Liver (tissue), 9 donors: ENCODE measurements around the gene KSR2. TPM values are rescaled to one million over a fixed set of nuclear protein-coding genes. Genes with fewer than 3 reads are reported as not detected.

Source experiments
- DNase-seq: peaks from one replicate; pipeline ENCODE4 v3.0.0-alpha.2; 2017; ENCODE audit warnings: low spot score
- H3K27ac ChIP-seq, 2 donors: one replicate each; pipeline ENCODE4 v1.7.0; 2013; ENCODE audit warnings: inconsistent platforms in 2 of 2, low read length in 2 of 2, control low read depth in 1 of 2, low read depth in 1 of 2, mild to moderate bottlenecking in 1 of 2
- H3K27me3 ChIP-seq, 4 donors: one replicate each; pipeline versions ENCODE4 v1.6.1 to v1.7.0; 2013; ENCODE audit warnings: low read length in 3 of 4, inconsistent platforms in 1 of 4, mild to moderate bottlenecking in 1 of 4, moderate library complexity in 1 of 4; ENCODE audit not compliant: control insufficient read depth in 4 of 4, insufficient read depth in 4 of 4
- H3K36me3 ChIP-seq, 4 donors: one replicate each; pipeline versions ENCODE4 v1.6.1 to v1.7.0; 2013; ENCODE audit warnings: low read length in 3 of 4, mild to moderate bottlenecking in 3 of 4, low read depth in 1 of 4, moderate library complexity in 1 of 4; ENCODE audit not compliant: control insufficient read depth in 4 of 4, insufficient read depth in 3 of 4
- H3K4me1 ChIP-seq, 4 donors: one replicate each; pipeline versions ENCODE4 v1.6.1 to v1.7.0; 2013; ENCODE audit warnings: low read length in 3 of 4, mild to moderate bottlenecking in 3 of 4, moderate library complexity in 1 of 4; ENCODE audit not compliant: control insufficient read depth in 4 of 4, insufficient read depth in 4 of 4
- H3K4me3 ChIP-seq, 3 donors: one replicate each; pipeline versions ENCODE4 v1.6.1 to v1.7.0; 2013; ENCODE audit warnings: low read length in 3 of 3, control low read depth in 1 of 3, low read depth in 1 of 3, mild to moderate bottlenecking in 1 of 3
- H3K9ac ChIP-seq, 2 donors: one replicate each; pipeline ENCODE4 v1.7.0; 2013; ENCODE audit warnings: low read length in 2 of 2, mild to moderate bottlenecking in 2 of 2, moderate library complexity in 2 of 2, control low read depth in 1 of 2, low read depth in 1 of 2
- H3K9me3 ChIP-seq, 4 donors: one replicate each; pipeline versions ENCODE4 v1.6.1 to v1.7.0; 2013; ENCODE audit warnings: low read length in 3 of 4; ENCODE audit not compliant: control insufficient read depth in 4 of 4
- ATF3 ChIP-seq: IDR thresholded peaks from 2 replicates; pipeline ENCODE4 v1.6.1; 2016; ENCODE audit warnings: antibody characterized with exemption
- EGR1 ChIP-seq, 2 donors: IDR thresholded peaks; 2 replicates each; pipeline ENCODE4 v1.6.1; 2016 to 2018; ENCODE audit warnings: antibody characterized with exemption in 2 of 2, low read depth in 2 of 2
- FOXA2 ChIP-seq: IDR thresholded peaks from 2 replicates; pipeline ENCODE4 v1.6.1; 2016; ENCODE audit warnings: antibody characterized with exemption
- GABPA ChIP-seq, 2 donors: IDR thresholded peaks in 1 of 2; conservative IDR thresholded peaks in 1 of 2; 2 replicates each; pipeline ENCODE4 v1.6.1; 2016; ENCODE audit warnings: antibody characterized with exemption in 2 of 2, mild to moderate bottlenecking in 1 of 2, moderate library complexity in 1 of 2
- HNF4A ChIP-seq, 2 donors: conservative IDR thresholded peaks; 2 replicates each; pipeline ENCODE4 v1.6.1; 2016; ENCODE audit warnings: antibody characterized with exemption in 2 of 2, mild to moderate bottlenecking in 2 of 2
- HNF4G ChIP-seq: IDR thresholded peaks from 2 replicates; pipeline ENCODE4 v1.6.1; 2016; ENCODE audit warnings: antibody characterized with exemption
- JUND ChIP-seq, 2 donors: IDR thresholded peaks; 2 replicates each; pipeline ENCODE4 v1.6.1; 2016; ENCODE audit warnings: antibody characterized with exemption in 2 of 2
- NR2F2 ChIP-seq: IDR thresholded peaks from 2 replicates; pipeline ENCODE4 v1.6.1; 2016; ENCODE audit warnings: antibody characterized with exemption
- RAD21 ChIP-seq, 2 donors: IDR thresholded peaks; 2 replicates each; pipeline ENCODE4 v1.6.1; 2016; ENCODE audit warnings: antibody characterized with exemption in 2 of 2, mild to moderate bottlenecking in 2 of 2
- SP1 ChIP-seq: IDR thresholded peaks from 2 replicates; pipeline ENCODE4 v1.6.1; 2018; ENCODE audit warnings: antibody characterized with exemption, mild to moderate bottlenecking
- TAF1 ChIP-seq: conservative IDR thresholded peaks from 2 replicates; pipeline ENCODE4 v1.6.1; 2016; ENCODE audit warnings: antibody characterized with exemption, mild to moderate bottlenecking
- YY1 ChIP-seq: IDR thresholded peaks from 2 replicates; pipeline ENCODE4 v1.6.1; 2016; ENCODE audit warnings: antibody characterized with exemption, mild to moderate bottlenecking
- ZBTB33 ChIP-seq: IDR thresholded peaks from 2 replicates; pipeline ENCODE4 v1.6.1; 2016; ENCODE audit warnings: antibody characterized with exemption
- WGBS: extraction: QIAGEN DNeasy Blood & Tissue Kit; methylation state at CpG from one replicate; pipeline ENCODE4 v1.1.7; 2013; 5-methylcytosine and 5-hydroxymethylcytosine counted together
- polyA plus RNA-seq, 2 donors: library from polyadenylated mRNA; stranded (reverse) in 1 of 2; unstranded in 1 of 2; fragments of 200-250 nt in 1 of 2; fragments of >200 nt in 1 of 2; fragmentation: Nextera tagmentation in 1 of 2; extraction: Ambion mirVana in 1 of 2; gene quantifications; one replicate each; pipeline versions ENCODE4 v1.2.1 to v1.2.3, GENCODE V29; 2013 to 2015
- total RNA-seq, 2 donors: library from RNA; depleted of rRNA; stranded (reverse); fragments of >200 nt; gene quantifications; one replicate each; pipeline ENCODE4 v1.2.3, GENCODE V29; 2014
- TF ChIP-seq, protein P1 (sequence below): IDR thresholded peaks from 2 replicates; pipeline ENCODE4 v1.6.1; 2016; ENCODE audit warnings: antibody characterized with exemption
- TF ChIP-seq, protein P2 (sequence below): fragments of 150-350 bp; IDR thresholded peaks from 2 replicates; pipeline ENCODE4 v1.5.1; 2017; ENCODE audit warnings: improper control_type of control experiment, low read depth, low read length; ENCODE audit not compliant: missing input control
- TF ChIP-seq, protein P3 (sequence below): IDR thresholded peaks from 2 replicates; pipeline ENCODE4 v1.6.1; 2016; ENCODE audit warnings: antibody characterized with exemption, mild to moderate bottlenecking
- donor health status: healthy.
- donor health status: healthy.
- donor health status: healthy.
- donor health status: healthy.
- donor health status: healthy.

The KSR2 gene
- total and polyA plus RNA-seq, 4 donors = under 0.01 to 0.02 (median under 0.01) TPM; not detected in 1

DNA sequence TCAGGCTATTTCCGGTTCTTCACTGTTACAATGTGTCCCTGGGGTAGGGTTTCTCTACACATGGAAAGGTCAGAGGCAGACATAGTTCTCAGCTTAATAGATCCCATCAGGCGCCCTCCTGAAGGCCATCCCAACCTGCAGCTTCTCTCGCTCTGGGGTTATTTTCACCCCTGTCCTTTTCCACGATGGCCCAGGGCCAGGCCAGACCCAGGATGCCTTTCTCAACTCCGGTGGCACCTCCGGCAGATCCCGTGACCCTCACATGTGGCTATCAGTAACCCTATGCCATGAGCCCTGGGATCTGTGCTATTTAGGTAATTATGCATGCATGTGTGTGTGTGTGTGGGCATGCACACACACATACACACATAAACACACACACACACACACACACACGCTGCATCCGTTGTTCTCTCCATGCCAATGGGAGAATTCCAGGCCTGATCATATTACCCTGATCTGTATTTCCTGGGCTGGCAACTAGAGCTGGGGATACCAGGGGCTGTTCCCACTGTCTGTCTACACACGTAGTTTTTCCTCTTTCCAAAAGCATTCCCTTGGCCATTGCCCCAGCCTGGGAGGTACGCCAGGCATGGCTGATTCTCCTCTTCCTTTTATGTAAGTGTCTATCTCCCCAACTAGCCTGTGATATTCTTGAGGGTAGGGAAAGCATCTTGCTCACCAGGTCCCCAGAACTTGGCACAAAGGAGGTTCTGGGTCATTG, 556.2 kb downstream of the KSR2 start:
- H3K27me3 ChIP-seq = no peaks in the 10 kb centered on the region
- no peaks in the 10 kb centered on the region for H3K9me3 ChIP-seq
- no peaks in the 10 kb centered on the region for H3K36me3 ChIP-seq
- no peak overlapping the region for H3K9ac ChIP-seq
- no peak overlapping the region for H3K27ac ChIP-seq
- no peak for DNase-seq
- peaks cover 16 to 27% (median 21%) of the 10 kb centered on the region in 4 donors for H3K4me1 ChIP-seq
- H3K4me3 ChIP-seq = no peak overlapping the region
- TF ChIP-seq HNF4G = no peak
- TF ChIP-seq SP1 = no peak
- no peak for TF ChIP-seq ZBTB33
- no peak for TF ChIP-seq JUND (IDR thresholded peaks at IDR 0.05)
- TF ChIP-seq, protein P1, sequence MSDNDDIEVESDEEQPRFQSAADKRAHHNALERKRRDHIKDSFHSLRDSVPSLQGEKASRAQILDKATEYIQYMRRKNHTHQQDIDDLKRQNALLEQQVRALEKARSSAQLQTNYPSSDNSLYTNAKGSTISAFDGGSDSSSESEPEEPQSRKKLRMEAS = no peak
- TF ChIP-seq FOXA2 = no peak
- TF ChIP-seq TAF1 = no peak
- TF ChIP-seq RAD21 (IDR thresholded peaks at IDR 0.05) = no peak
- TF ChIP-seq EGR1 (IDR thresholded peaks at IDR 0.05; ENCODE audit: low read depth in 2 of 2) = no peak
- no peak for TF ChIP-seq NR2F2
- TF ChIP-seq, protein P2, sequence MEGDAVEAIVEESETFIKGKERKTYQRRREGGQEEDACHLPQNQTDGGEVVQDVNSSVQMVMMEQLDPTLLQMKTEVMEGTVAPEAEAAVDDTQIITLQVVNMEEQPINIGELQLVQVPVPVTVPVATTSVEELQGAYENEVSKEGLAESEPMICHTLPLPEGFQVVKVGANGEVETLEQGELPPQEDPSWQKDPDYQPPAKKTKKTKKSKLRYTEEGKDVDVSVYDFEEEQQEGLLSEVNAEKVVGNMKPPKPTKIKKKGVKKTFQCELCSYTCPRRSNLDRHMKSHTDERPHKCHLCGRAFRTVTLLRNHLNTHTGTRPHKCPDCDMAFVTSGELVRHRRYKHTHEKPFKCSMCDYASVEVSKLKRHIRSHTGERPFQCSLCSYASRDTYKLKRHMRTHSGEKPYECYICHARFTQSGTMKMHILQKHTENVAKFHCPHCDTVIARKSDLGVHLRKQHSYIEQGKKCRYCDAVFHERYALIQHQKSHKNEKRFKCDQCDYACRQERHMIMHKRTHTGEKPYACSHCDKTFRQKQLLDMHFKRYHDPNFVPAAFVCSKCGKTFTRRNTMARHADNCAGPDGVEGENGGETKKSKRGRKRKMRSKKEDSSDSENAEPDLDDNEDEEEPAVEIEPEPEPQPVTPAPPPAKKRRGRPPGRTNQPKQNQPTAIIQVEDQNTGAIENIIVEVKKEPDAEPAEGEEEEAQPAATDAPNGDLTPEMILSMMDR = no peak
- no peak for TF ChIP-seq YY1
- TF ChIP-seq GABPA (IDR thresholded peaks at IDR 0.05 in 1 of 2, conservative IDR thresholded peaks at IDR 0.05 in 1 of 2) = no peak
- TF ChIP-seq, protein P3, sequence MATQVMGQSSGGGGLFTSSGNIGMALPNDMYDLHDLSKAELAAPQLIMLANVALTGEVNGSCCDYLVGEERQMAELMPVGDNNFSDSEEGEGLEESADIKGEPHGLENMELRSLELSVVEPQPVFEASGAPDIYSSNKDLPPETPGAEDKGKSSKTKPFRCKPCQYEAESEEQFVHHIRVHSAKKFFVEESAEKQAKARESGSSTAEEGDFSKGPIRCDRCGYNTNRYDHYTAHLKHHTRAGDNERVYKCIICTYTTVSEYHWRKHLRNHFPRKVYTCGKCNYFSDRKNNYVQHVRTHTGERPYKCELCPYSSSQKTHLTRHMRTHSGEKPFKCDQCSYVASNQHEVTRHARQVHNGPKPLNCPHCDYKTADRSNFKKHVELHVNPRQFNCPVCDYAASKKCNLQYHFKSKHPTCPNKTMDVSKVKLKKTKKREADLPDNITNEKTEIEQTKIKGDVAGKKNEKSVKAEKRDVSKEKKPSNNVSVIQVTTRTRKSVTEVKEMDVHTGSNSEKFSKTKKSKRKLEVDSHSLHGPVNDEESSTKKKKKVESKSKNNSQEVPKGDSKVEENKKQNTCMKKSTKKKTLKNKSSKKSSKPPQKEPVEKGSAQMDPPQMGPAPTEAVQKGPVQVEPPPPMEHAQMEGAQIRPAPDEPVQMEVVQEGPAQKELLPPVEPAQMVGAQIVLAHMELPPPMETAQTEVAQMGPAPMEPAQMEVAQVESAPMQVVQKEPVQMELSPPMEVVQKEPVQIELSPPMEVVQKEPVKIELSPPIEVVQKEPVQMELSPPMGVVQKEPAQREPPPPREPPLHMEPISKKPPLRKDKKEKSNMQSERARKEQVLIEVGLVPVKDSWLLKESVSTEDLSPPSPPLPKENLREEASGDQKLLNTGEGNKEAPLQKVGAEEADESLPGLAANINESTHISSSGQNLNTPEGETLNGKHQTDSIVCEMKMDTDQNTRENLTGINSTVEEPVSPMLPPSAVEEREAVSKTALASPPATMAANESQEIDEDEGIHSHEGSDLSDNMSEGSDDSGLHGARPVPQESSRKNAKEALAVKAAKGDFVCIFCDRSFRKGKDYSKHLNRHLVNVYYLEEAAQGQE = no peak
- WGBS = 83% methylated on average over 11 of the region's 11 CpGs

- no peaks in the 10 kb centered on the region for H3K9me3 ChIP-seq
- H3K4me1 ChIP-seq = peaks cover 7 to 11% (median 8%) of the 10 kb centered on the region in 4 donors
- no peak for DNase-seq
- H3K27me3 ChIP-seq = no peaks in the 10 kb centered on the region
- no peak overlapping the region for H3K27ac ChIP-seq
- no peaks in the 10 kb centered on the region for H3K36me3 ChIP-seq
- H3K4me3 ChIP-seq = no peak overlapping the region
- H3K9ac ChIP-seq = no peak overlapping the region
- no peak for TF ChIP-seq HNF4A (conservative IDR thresholded peaks at IDR 0.05)
- TF ChIP-seq RAD21 (IDR thresholded peaks at IDR 0.05) = no peak
- TF ChIP-seq, protein P2 = no peak
- TF ChIP-seq ATF3 = no peak
- TF ChIP-seq, protein P3 = no peak
- no peak for TF ChIP-seq YY1
These were observed 559.5 kb downstream of the KSR2 start for GRCh38 chr12:117409286-117409685.
